PFSK-1 (cell line): Measurements from ENCODE around the gene ACTL9.

Experiments
- FOXP2 ChIP-seq: optimal IDR thresholded peaks from 2 replicates; pipeline ENCODE3; 2011; ENCODE audit warnings: borderline replicate concordance, control low read depth, inconsistent platforms; ENCODE audit not compliant: insufficient read depth; ENCODE audit errors: extremely low read length, extremely low read depth
- POLR2AphosphoS5 ChIP-seq: IDR thresholded peaks from 2 replicates; pipeline ENCODE4 v1.6.1; 2012; ENCODE audit warnings: low read depth, mild to moderate bottlenecking, control low read depth, low read length, moderate library complexity
- SIN3A ChIP-seq: IDR thresholded peaks from 2 replicates; pipeline ENCODE4 v1.6.1; 2012; ENCODE audit warnings: mild to moderate bottlenecking, low read length, moderate library complexity, borderline replicate concordance; ENCODE audit not compliant: insufficient read depth
- TAF1 ChIP-seq: IDR thresholded peaks from 2 replicates; pipeline ENCODE4 v1.6.1; 2012; ENCODE audit warnings: low read length, control low read depth, borderline replicate concordance; ENCODE audit not compliant: insufficient read depth
- TF ChIP-seq, protein P1 (sequence below), 2 experiments: IDR thresholded peaks; 2 replicates each; pipeline versions ENCODE4 v1.6.1 to v1.8.0; 2011 to 2012; ENCODE audit warnings: low read depth in 2 of 2, low read length in 2 of 2, control low read depth in 1 of 2, inconsistent platforms in 1 of 2, mild to moderate bottlenecking in 1 of 2, moderate library complexity in 1 of 2; ENCODE audit not compliant: insufficient read depth in 1 of 2

The ACTL9 gene

GRCh38 chr19:8695501-8695900 is 3.1 kb downstream of the ACTL9 start:
- TF ChIP-seq FOXP2 = no peak
- TF ChIP-seq SIN3A = no peak
- TF ChIP-seq, protein P1, sequence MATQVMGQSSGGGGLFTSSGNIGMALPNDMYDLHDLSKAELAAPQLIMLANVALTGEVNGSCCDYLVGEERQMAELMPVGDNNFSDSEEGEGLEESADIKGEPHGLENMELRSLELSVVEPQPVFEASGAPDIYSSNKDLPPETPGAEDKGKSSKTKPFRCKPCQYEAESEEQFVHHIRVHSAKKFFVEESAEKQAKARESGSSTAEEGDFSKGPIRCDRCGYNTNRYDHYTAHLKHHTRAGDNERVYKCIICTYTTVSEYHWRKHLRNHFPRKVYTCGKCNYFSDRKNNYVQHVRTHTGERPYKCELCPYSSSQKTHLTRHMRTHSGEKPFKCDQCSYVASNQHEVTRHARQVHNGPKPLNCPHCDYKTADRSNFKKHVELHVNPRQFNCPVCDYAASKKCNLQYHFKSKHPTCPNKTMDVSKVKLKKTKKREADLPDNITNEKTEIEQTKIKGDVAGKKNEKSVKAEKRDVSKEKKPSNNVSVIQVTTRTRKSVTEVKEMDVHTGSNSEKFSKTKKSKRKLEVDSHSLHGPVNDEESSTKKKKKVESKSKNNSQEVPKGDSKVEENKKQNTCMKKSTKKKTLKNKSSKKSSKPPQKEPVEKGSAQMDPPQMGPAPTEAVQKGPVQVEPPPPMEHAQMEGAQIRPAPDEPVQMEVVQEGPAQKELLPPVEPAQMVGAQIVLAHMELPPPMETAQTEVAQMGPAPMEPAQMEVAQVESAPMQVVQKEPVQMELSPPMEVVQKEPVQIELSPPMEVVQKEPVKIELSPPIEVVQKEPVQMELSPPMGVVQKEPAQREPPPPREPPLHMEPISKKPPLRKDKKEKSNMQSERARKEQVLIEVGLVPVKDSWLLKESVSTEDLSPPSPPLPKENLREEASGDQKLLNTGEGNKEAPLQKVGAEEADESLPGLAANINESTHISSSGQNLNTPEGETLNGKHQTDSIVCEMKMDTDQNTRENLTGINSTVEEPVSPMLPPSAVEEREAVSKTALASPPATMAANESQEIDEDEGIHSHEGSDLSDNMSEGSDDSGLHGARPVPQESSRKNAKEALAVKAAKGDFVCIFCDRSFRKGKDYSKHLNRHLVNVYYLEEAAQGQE (IDR thresholded peaks at IDR 0.05; ENCODE audit: insufficient read depth in 1 of 2, low read depth in 2 of 2, low read length in 2 of 2) = no peak
- TF ChIP-seq POLR2AphosphoS5 = no peak
- no peak for TF ChIP-seq TAF1

- no peak for TF ChIP-seq POLR2AphosphoS5
- TF ChIP-seq FOXP2 = no peak
- TF ChIP-seq SIN3A = no peak
- TF ChIP-seq, protein P1 (IDR thresholded peaks at IDR 0.05; ENCODE audit: insufficient read depth in 1 of 2, low read depth in 2 of 2, low read length in 2 of 2) = no peak
- TF ChIP-seq TAF1 = no peak
These were observed 7.6 kb downstream of the ACTL9 start for GRCh38 chr19:8690753-8691539.

GRCh38 chr19:8688930-8689329 is 9.7 kb downstream of the ACTL9 start:
- no peak for TF ChIP-seq FOXP2

DNA sequence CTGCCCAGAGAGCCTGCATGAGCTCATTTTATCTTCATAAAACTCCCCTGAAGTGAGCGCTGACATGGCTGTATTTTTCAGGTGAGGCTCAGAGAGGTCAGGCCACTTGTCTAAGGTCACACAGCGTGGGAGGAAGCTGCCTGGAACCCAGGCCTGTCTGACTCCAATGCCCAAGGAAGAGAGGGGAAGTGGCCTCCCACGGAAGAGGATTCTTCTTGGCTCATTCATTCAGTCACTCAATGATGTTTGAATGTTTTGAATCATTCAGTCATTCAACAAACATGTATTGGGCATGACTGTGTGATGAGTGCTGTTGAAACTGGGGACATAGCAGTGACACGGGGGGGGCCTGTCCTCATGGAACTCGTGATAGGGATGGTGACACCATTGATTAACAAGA is 12.0 kb downstream of the ACTL9 start:
- TF ChIP-seq POLR2AphosphoS5 (no peak), TAF1 (no peak), FOXP2 (no peak), SIN3A (no peak)
- TF ChIP-seq, protein P1 (IDR thresholded peaks at IDR 0.05; ENCODE audit: insufficient read depth in 1 of 2, low read depth in 2 of 2, low read length in 2 of 2) = no peak

DNA sequence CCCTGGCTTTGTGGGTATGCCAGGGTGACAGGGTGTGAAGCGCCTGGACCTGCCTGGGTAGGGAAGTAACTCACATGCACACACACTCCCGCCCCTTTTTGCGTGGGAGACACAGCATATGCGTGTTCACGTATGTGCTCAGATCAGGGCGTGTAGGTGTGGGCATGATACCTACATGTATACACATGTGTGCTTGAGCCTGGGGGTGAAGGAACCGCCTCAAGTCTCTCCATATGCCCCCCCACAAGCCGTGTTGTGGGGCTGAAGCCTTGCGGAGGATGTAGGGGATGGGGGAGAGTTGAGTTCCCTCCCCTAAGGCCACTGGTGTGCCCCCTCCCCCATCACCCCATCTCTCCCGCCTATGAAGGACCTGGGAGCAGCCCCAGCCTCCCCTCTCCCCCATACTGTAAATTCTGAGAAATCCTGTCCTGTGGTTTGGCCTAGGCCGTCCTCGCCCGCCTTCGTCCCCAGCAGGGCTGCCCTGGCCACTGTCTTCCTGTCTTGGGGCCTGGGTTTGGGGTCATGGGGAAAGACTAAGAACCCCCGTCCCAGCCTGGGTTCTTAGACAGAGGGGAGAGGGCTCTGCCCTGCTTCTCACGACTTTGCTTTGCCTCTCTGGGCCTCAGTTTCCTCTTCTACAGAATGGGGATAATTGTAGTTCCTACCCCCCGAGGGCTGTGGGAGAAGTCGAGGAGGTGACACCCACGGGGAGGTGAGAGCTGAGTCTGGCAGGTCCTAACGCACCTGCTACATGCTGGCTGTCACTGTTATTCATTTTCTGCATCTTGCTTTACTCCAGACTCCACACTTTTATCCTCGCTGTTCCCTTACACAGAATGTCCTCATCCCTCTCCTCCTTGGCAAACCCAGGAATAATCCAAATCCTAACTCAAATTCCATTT is 14.3 kb downstream of the ACTL9 start:
- TF ChIP-seq FOXP2 (no peak), TAF1 (no peak), POLR2AphosphoS5 (no peak), SIN3A (no peak)
- TF ChIP-seq, protein P1 (IDR thresholded peaks at IDR 0.05; ENCODE audit: insufficient read depth in 1 of 2, low read depth in 2 of 2, low read length in 2 of 2) = no peak
